ENCODE results near the gene FPR1. TPM values are rescaled to one million over a fixed set of nuclear protein-coding genes. Genes with fewer than 3 reads are reported as not detected.

Gene FPR1
- total RNA-seq, 1 donor from 2014 or later: not detected

DNA sequence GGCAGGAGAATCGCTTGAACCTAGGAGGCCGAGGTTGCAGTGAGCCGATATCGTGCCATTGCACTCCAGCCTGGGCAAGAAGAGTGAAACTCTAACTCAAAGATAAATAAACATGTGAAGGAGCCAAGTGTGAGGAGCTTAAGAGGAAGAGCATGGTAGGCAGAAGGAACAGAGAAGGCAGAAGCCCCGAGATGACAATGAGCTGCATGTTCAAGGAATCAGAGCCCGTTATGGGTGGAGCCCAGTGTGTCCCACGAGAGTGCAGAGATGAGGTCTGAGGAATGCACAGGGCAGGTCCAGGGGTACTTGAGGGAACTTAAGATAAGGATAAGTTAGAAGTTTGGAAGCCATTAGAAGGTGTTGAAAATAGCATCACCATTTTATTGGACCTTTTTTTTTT is 10.0 kb upstream of the FPR1 start:
- Histone ChIP-seq H3K4me3 (ENCODE audit: insufficient read depth, low read depth, low read length) (no peak overlapping the region), H3K9ac (ENCODE audit: low read length) (no peak overlapping the region), H3K79me2 (ENCODE audit: insufficient read depth, low read length) (no peaks in the 10 kb centered on the region), H3K36me3 (ENCODE audit: insufficient read depth, low read length) (no peaks in the 10 kb centered on the region), H3K4me1 (ENCODE audit: insufficient read depth, low read length) (no peaks in the 10 kb centered on the region), H3K4me2 (ENCODE audit: low read length) (no peak overlapping the region), H3K9me3 (ENCODE audit: insufficient read depth, low read depth, low read length) (peaks cover 3% of the 10 kb centered on the region), H4K20me1 (ENCODE audit: insufficient read depth, low read length) (no peaks in the 10 kb centered on the region), H2AFZ (ENCODE audit: low read depth, low read length) (no peak overlapping the region), H3K27ac (ENCODE audit: low read depth, low read length) (no peak overlapping the region), H3K27me3 (ENCODE audit: insufficient read depth, low read length) (no peaks in the 10 kb centered on the region)
- TF ChIP-seq, protein P1, sequence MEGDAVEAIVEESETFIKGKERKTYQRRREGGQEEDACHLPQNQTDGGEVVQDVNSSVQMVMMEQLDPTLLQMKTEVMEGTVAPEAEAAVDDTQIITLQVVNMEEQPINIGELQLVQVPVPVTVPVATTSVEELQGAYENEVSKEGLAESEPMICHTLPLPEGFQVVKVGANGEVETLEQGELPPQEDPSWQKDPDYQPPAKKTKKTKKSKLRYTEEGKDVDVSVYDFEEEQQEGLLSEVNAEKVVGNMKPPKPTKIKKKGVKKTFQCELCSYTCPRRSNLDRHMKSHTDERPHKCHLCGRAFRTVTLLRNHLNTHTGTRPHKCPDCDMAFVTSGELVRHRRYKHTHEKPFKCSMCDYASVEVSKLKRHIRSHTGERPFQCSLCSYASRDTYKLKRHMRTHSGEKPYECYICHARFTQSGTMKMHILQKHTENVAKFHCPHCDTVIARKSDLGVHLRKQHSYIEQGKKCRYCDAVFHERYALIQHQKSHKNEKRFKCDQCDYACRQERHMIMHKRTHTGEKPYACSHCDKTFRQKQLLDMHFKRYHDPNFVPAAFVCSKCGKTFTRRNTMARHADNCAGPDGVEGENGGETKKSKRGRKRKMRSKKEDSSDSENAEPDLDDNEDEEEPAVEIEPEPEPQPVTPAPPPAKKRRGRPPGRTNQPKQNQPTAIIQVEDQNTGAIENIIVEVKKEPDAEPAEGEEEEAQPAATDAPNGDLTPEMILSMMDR (IDR thresholded peaks at IDR 0.05; ENCODE audit: insufficient read depth, low read depth, low read length): no peak
- no peak for TF ChIP-seq EZH2 (IDR thresholded peaks at IDR 0.05; ENCODE audit: insufficient read depth, low read length)
- Mint-ChIP-seq H3K27ac (ENCODE audit: unreplicated experiment) (no peak overlapping the region), H3K9me3 (ENCODE audit: unreplicated experiment) (peaks cover 8% of the 10 kb centered on the region), H3K4me1 (ENCODE audit: low read depth, unreplicated experiment) (no peaks in the 10 kb centered on the region), H3K36me3 (ENCODE audit: low read depth, unreplicated experiment) (no peaks in the 10 kb centered on the region), H3K27me3 (ENCODE audit: low read depth, unreplicated experiment) (peaks cover 17% of the 10 kb centered on the region), H3K4me3 (ENCODE audit: unreplicated experiment) (no peak overlapping the region)
- DNase-seq (ENCODE audit: low read depth) (no peak), FAIRE-seq (no peak)

- Histone ChIP-seq H3K4me3 (ENCODE audit: insufficient read depth, low read depth, low read length) (no peak within 1 kb of the TSS), H3K4me1 (ENCODE audit: insufficient read depth, low read length) (no peaks in the 10 kb centered on the region), H3K4me2 (ENCODE audit: low read length) (no peak within 1 kb of the TSS), H3K36me3 (ENCODE audit: insufficient read depth, low read length) (no peaks in the 10 kb centered on the region), H3K27me3 (ENCODE audit: insufficient read depth, low read length) (no peaks in the 10 kb centered on the region), H2AFZ (ENCODE audit: low read depth, low read length) (no peak within 1 kb of the TSS), H3K9ac (ENCODE audit: low read length) (no peak within 1 kb of the TSS), H3K9me3 (ENCODE audit: insufficient read depth, low read depth, low read length) (peaks cover 3% of the 10 kb centered on the region), H3K27ac (ENCODE audit: low read depth, low read length) (no peak within 1 kb of the TSS), H4K20me1 (ENCODE audit: insufficient read depth, low read length) (no peaks in the 10 kb centered on the region), H3K79me2 (ENCODE audit: insufficient read depth, low read length) (no peaks in the 10 kb centered on the region)
- Mint-ChIP-seq H3K27me3 (ENCODE audit: low read depth, unreplicated experiment) (peaks cover 18% of the 10 kb centered on the region), H3K9me3 (ENCODE audit: unreplicated experiment) (peaks cover 8% of the 10 kb centered on the region), H3K27ac (ENCODE audit: unreplicated experiment) (no peak within 1 kb of the TSS), H3K36me3 (ENCODE audit: low read depth, unreplicated experiment) (no peaks in the 10 kb centered on the region), H3K4me3 (ENCODE audit: unreplicated experiment) (no peak within 1 kb of the TSS), H3K4me1 (ENCODE audit: low read depth, unreplicated experiment) (no peaks in the 10 kb centered on the region)
- TF ChIP-seq EZH2 (IDR thresholded peaks at IDR 0.05; ENCODE audit: insufficient read depth, low read length): no peak
- TF ChIP-seq, protein P1 (IDR thresholded peaks at IDR 0.05; ENCODE audit: insufficient read depth, low read depth, low read length): no peak
- DNase-seq (ENCODE audit: low read depth) (no peak), FAIRE-seq (no peak)
Measured at GRCh38 chr19:51760697-51761356, 9.1 kb upstream of the FPR1 start, which contains the start of gene FPR2. TSS of gene FPR2 (plus strand) at chr19:51761180. CDS start at chr19:51768659, 7,479 bp downstream.

DNA sequence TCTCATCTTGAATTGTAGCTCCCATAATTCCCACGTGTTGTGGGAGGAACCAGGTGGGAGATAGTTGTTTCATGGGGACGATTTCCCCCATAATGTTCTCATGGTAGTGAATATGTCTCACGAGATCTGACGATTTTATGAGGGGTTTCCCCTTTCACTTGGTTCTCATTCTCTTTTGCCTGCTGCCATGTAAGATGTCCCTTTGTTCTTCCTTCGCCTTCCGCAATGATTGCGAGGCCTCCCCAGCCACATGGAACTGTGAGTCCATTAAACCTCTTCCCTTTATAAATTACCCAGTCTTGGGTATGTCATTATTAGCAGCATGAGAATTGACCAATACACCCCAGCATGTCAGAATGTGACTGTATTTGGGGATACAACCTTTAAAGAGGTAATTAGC is 3.9 kb upstream of the FPR1 start:
- no peak for DNase-seq (ENCODE audit: low read depth)
- H3K9ac ChIP-seq (ENCODE audit: low read length): no peak overlapping the region
- H3K27ac Mint-ChIP-seq (ENCODE audit: unreplicated experiment): no peak overlapping the region
- H3K9me3 ChIP-seq (ENCODE audit: insufficient read depth, low read depth, low read length): peaks cover 4% of the 10 kb centered on the region
- no peaks in the 10 kb centered on the region for H3K27me3 ChIP-seq (ENCODE audit: insufficient read depth, low read length)
- H2AFZ ChIP-seq (ENCODE audit: low read depth, low read length): no peak overlapping the region
- no peaks in the 10 kb centered on the region for H3K36me3 ChIP-seq (ENCODE audit: insufficient read depth, low read length)
- H4K20me1 ChIP-seq (ENCODE audit: insufficient read depth, low read length): no peaks in the 10 kb centered on the region
- no peak overlapping the region for H3K4me3 ChIP-seq (ENCODE audit: insufficient read depth, low read depth, low read length)
- no peaks in the 10 kb centered on the region for H3K4me1 ChIP-seq (ENCODE audit: insufficient read depth, low read length)
- H3K4me2 ChIP-seq (ENCODE audit: low read length): no peak overlapping the region
- H3K9me3 Mint-ChIP-seq (ENCODE audit: unreplicated experiment): peaks cover 3% of the 10 kb centered on the region
- FAIRE-seq: no peak
- H3K36me3 Mint-ChIP-seq (ENCODE audit: low read depth, unreplicated experiment): no peaks in the 10 kb centered on the region
- TF ChIP-seq, protein P1 (IDR thresholded peaks at IDR 0.05; ENCODE audit: insufficient read depth, low read depth, low read length): no peak
- TF ChIP-seq EZH2 (IDR thresholded peaks at IDR 0.05; ENCODE audit: insufficient read depth, low read length): no peak
- H3K79me2 ChIP-seq (ENCODE audit: insufficient read depth, low read length): no peaks in the 10 kb centered on the region
- no peak overlapping the region for H3K27ac ChIP-seq (ENCODE audit: low read depth, low read length)
- no peaks in the 10 kb centered on the region for H3K4me1 Mint-ChIP-seq (ENCODE audit: low read depth, unreplicated experiment)
- no peak overlapping the region for H3K4me3 Mint-ChIP-seq (ENCODE audit: unreplicated experiment)
- peaks cover 6% of the 10 kb centered on the region for H3K27me3 Mint-ChIP-seq (ENCODE audit: low read depth, unreplicated experiment)
